ENCODE results near the gene MLEC.

Gene MLEC

DNA sequence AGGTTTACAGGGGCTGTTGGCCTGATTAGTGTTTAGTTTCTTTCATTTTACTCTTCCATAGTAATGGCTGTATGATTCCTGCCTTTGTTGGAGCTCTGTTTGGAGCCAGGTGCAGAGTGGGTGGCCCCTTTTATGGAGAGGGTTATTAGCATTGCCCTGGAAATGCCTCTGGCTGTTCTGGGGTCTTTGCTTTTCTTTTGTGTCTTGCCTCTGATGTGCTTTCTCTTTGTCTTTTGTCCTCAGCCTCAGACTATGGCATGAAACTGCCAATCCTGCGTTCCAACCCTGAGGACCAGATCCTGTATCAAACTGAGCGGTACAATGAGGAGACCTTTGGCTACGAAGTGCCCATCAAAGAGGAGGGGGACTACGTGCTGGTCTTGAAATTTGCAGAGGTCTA, 6.9 kb downstream of the MLEC start:
- Histone ChIP-seq H3K27me3 (ENCODE audit: insufficient read depth, poor library complexity, severe bottlenecking) (no peaks in the 10 kb centered on the region), H3K4me3 (replicated peaks; ENCODE audit: insufficient read depth, low read length) (no peak overlapping the region), H3K27ac (replicated peaks) (no peak overlapping the region)
- TF ChIP-seq SPI1 (IDR thresholded peaks at IDR 0.05; ENCODE audit: borderline replicate concordance, low read depth): no peak
- no peak for TF ChIP-seq GABPA (IDR thresholded peaks at IDR 0.05; ENCODE audit: low read depth)
- TF ChIP-seq, protein P1, sequence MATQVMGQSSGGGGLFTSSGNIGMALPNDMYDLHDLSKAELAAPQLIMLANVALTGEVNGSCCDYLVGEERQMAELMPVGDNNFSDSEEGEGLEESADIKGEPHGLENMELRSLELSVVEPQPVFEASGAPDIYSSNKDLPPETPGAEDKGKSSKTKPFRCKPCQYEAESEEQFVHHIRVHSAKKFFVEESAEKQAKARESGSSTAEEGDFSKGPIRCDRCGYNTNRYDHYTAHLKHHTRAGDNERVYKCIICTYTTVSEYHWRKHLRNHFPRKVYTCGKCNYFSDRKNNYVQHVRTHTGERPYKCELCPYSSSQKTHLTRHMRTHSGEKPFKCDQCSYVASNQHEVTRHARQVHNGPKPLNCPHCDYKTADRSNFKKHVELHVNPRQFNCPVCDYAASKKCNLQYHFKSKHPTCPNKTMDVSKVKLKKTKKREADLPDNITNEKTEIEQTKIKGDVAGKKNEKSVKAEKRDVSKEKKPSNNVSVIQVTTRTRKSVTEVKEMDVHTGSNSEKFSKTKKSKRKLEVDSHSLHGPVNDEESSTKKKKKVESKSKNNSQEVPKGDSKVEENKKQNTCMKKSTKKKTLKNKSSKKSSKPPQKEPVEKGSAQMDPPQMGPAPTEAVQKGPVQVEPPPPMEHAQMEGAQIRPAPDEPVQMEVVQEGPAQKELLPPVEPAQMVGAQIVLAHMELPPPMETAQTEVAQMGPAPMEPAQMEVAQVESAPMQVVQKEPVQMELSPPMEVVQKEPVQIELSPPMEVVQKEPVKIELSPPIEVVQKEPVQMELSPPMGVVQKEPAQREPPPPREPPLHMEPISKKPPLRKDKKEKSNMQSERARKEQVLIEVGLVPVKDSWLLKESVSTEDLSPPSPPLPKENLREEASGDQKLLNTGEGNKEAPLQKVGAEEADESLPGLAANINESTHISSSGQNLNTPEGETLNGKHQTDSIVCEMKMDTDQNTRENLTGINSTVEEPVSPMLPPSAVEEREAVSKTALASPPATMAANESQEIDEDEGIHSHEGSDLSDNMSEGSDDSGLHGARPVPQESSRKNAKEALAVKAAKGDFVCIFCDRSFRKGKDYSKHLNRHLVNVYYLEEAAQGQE (IDR thresholded peaks at IDR 0.05; ENCODE audit: insufficient replicate concordance, low read depth): no peak
- TF ChIP-seq, protein P2, sequence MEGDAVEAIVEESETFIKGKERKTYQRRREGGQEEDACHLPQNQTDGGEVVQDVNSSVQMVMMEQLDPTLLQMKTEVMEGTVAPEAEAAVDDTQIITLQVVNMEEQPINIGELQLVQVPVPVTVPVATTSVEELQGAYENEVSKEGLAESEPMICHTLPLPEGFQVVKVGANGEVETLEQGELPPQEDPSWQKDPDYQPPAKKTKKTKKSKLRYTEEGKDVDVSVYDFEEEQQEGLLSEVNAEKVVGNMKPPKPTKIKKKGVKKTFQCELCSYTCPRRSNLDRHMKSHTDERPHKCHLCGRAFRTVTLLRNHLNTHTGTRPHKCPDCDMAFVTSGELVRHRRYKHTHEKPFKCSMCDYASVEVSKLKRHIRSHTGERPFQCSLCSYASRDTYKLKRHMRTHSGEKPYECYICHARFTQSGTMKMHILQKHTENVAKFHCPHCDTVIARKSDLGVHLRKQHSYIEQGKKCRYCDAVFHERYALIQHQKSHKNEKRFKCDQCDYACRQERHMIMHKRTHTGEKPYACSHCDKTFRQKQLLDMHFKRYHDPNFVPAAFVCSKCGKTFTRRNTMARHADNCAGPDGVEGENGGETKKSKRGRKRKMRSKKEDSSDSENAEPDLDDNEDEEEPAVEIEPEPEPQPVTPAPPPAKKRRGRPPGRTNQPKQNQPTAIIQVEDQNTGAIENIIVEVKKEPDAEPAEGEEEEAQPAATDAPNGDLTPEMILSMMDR (IDR thresholded peaks at IDR 0.05; ENCODE audit: insufficient read depth, low read length): no peak
- no peak for TF ChIP-seq POLR2AphosphoS5 (IDR thresholded peaks at IDR 0.05; ENCODE audit: low read depth)
- DNase-seq (ENCODE audit: low read depth in 1 of 2, low spot score in 1 of 2): no peak

DNA sequence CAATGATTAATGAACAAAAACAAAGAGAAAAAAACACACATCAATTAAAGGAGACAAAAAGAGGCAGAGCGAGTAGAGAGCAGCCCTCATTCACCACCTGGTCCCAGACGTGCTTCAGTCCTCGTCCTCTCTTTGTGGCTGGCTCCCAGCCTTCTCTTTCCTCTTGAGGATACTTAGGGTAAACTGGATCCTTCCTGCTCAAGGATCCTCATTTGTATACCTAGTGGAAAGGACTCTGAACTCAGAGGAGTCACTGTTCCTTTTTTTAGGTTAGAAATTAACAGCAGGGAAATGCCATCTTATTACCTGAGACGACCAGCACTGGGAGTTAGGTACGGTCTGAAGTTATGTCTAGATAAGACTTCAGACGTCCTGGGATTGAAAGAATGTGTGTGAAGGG, 9.7 kb downstream of the MLEC start:
- no peak for DNase-seq (ENCODE audit: low read depth in 1 of 2, low spot score in 1 of 2)
- H3K4me3 ChIP-seq (replicated peaks; ENCODE audit: insufficient read depth, low read length): no peak overlapping the region
- H3K27ac ChIP-seq (replicated peaks): no peak overlapping the region
- H3K27me3 ChIP-seq (ENCODE audit: insufficient read depth, poor library complexity, severe bottlenecking): no peaks in the 10 kb centered on the region
- TF ChIP-seq, protein P2 (IDR thresholded peaks at IDR 0.05; ENCODE audit: insufficient read depth, low read length): no peak
- no peak for TF ChIP-seq SPI1 (IDR thresholded peaks at IDR 0.05; ENCODE audit: borderline replicate concordance, low read depth)

DNA sequence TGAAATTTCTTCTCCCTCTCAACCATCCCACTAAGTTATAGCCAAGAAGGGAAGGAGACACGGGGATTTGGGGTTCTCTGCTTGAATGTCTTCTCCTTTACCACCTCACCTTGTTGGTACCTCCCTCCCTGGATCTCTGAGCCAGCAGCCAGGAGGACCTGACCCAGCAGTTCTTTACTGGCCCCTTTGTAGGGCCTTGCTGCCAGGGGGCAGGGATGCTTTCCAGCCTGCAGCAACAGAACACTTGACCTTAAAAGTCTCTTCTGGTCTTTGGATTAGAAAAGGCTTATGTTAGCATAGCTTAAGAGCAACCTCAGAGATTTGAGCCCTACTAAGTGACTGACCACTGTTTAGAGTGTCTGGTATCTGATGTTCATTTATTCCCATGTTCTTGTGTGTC, 10.4 kb downstream of the MLEC start:
- TF ChIP-seq GABPA (IDR thresholded peaks at IDR 0.05; ENCODE audit: low read depth): no peak
- TF ChIP-seq, protein P2 (IDR thresholded peaks at IDR 0.05; ENCODE audit: insufficient read depth, low read length): no peak
- TF ChIP-seq, protein P1 (IDR thresholded peaks at IDR 0.05; ENCODE audit: insufficient replicate concordance, low read depth): no peak
- no peak for TF ChIP-seq POLR2AphosphoS5 (IDR thresholded peaks at IDR 0.05; ENCODE audit: low read depth)
- TF ChIP-seq SPI1 (IDR thresholded peaks at IDR 0.05; ENCODE audit: borderline replicate concordance, low read depth): no peak
- Histone ChIP-seq H3K27me3 (ENCODE audit: insufficient read depth, poor library complexity, severe bottlenecking) (no peaks in the 10 kb centered on the region), H3K4me3 (replicated peaks; ENCODE audit: insufficient read depth, low read length) (no peak overlapping the region), H3K27ac (replicated peaks) (no peak overlapping the region)
- DNase-seq (ENCODE audit: low read depth in 1 of 2, low spot score in 1 of 2): no peak

DNA sequence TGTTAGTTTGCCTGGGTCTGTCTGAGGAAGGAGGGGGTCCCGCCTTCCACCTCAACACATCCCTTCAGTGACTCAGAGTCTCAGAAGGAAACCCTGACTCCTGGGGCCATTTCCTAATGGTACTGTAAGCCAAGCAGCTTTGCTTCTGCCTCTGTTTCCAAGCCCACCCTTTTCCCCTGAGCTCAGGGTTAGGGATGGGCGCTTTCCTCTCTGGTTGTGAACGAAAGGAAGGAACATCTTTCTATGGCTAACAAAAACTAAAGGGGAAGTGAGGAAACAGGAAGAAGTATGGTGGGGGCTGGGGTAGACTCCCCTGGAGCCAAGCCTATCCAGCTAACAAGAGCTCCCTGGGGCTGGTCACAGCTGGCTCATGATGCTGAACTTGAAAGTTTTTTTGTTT, 11.7 kb downstream of the MLEC start:
- no peak overlapping the region for H3K4me3 ChIP-seq (replicated peaks; ENCODE audit: insufficient read depth, low read length)

More for the DNA sequence above, 11.7 kb downstream of the MLEC start:
- Histone ChIP-seq H3K27me3 (ENCODE audit: insufficient read depth, poor library complexity, severe bottlenecking) (no peaks in the 10 kb centered on the region), H3K27ac (replicated peaks) (peak overlapping the region; percentile 52)
- peak in 1 of 2 experiments; percentile 77 for DNase-seq (ENCODE audit: low read depth in 1 of 2, low spot score in 1 of 2)
- TF ChIP-seq SPI1 (IDR thresholded peaks at IDR 0.05; ENCODE audit: borderline replicate concordance, low read depth): peak; percentile 97
- TF ChIP-seq, protein P1 (IDR thresholded peaks at IDR 0.05; ENCODE audit: insufficient replicate concordance, low read depth): no peak
- TF ChIP-seq, protein P2 (IDR thresholded peaks at IDR 0.05; ENCODE audit: insufficient read depth, low read length): no peak
- 0 out of 2 replicates have a peak, but pooled peaks have one; percentile 18 for TF ChIP-seq POLR2AphosphoS5 (IDR thresholded peaks at IDR 0.05; ENCODE audit: low read depth)
- TF ChIP-seq GABPA (IDR thresholded peaks at IDR 0.05; ENCODE audit: low read depth): peak; percentile 61
